Activated naive CD4-positive, alpha-beta T cell treated with anti-CD3 and anti-CD28 coated beads, Interleukin-2, amount 50 U/mL, for 24 hours (primary cell): ENCODE measurements around the gene PTK6.

Experiments used
- H3K27ac Mint-ChIP-seq: one replicate; pipeline ENCODE4 v1.8.0; 2021; ENCODE audit warnings: mild to moderate bottlenecking, mixed read lengths
- H3K27me3 Mint-ChIP-seq: one replicate; pipeline ENCODE4 v1.8.0; 2021; ENCODE audit warnings: mixed read lengths
- H3K36me3 Mint-ChIP-seq: one replicate; pipeline ENCODE4 v1.8.0; 2021; ENCODE audit warnings: mixed read lengths
- H3K4me1 Mint-ChIP-seq: one replicate; pipeline ENCODE4 v1.8.0; 2021; ENCODE audit warnings: mixed read lengths
- H3K4me3 Mint-ChIP-seq: one replicate; pipeline ENCODE4 v1.8.0; 2021; ENCODE audit warnings: mild to moderate bottlenecking, mixed read lengths
- H3K9me3 Mint-ChIP-seq: one replicate; pipeline ENCODE4 v1.8.0; 2021; ENCODE audit warnings: mixed read lengths

The PTK6 gene

DNA sequence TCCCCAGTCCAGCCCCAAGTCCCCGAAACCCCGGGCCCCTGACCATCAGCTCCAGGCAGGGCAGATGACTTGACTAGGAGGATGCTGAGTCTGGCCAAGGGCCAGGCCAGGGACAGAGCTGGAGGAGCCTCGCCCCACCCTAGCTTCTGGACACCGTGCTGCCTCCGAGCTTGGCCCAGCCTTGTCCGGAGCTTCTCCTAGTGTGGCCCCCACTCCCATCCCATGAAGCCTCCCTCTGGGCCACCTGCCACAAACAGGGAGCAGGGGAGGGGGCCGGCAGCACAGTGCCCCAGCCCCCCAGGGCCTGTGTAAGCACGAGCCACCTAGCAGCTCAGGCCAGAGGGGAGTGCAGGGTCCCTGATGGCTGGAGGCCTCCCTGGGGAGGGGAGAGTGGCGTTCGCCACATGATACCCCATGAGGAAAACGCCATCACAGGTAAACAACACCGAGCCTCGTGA, 43.6 kb downstream of the PTK6 start:
- Mint-ChIP-seq H3K9me3 (no peaks in the 10 kb centered on the region), H3K27ac (no peak overlapping the region), H3K27me3 (peaks cover 13% of the 10 kb centered on the region), H3K4me1 (peaks cover 4% of the 10 kb centered on the region), H3K36me3 (no peaks in the 10 kb centered on the region), H3K4me3 (no peak overlapping the region)

DNA sequence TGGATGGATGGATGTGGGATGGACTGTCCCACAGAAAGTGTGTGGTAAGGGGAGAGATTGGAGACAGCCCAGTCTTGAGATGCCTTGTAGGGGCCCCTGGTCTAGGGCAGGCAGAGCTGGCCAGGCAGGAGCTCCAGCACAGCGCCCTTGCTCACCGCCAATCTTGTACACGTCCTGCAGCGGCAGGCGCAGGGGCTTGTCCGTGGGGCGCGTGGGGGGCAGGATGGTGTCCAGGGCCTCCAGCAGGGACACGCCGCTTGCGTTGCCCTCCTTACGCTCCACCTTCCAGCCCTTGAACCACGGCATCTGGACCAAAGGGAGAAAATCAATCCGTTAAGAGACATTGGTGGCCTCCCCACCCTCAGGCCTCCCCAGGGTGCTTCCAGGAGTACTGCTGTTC, 44.2 kb downstream of the PTK6 start:
- Mint-ChIP-seq H3K27ac (no peak overlapping the region), H3K36me3 (no peaks in the 10 kb centered on the region), H3K27me3 (peaks cover 13% of the 10 kb centered on the region), H3K4me3 (no peak overlapping the region), H3K9me3 (no peaks in the 10 kb centered on the region), H3K4me1 (peaks cover 4% of the 10 kb centered on the region)

DNA sequence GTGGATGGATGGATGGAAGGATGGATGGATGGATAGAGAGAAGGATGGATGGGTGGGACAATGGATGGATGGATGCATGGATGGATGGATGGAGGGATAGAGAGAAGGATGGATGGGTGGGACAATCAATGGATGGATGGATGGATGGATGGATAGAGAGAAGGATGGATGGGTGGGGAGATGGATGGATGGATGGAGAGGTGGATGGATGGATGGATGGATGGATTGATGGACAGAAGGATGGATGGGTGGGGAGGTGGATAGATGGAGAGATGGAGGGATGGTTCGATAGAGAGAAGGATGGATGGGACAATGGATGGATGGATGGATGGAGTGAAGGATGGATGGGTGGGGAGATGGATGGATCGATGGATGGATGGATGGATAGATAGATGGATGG, 44.7 kb downstream of the PTK6 start:
- no peak overlapping the region for H3K27ac Mint-ChIP-seq
- H3K4me1 Mint-ChIP-seq: peaks cover 4% of the 10 kb centered on the region
- H3K9me3 Mint-ChIP-seq: no peaks in the 10 kb centered on the region
- no peak overlapping the region for H3K4me3 Mint-ChIP-seq
- H3K36me3 Mint-ChIP-seq: no peaks in the 10 kb centered on the region
- peaks cover 12% of the 10 kb centered on the region for H3K27me3 Mint-ChIP-seq

DNA sequence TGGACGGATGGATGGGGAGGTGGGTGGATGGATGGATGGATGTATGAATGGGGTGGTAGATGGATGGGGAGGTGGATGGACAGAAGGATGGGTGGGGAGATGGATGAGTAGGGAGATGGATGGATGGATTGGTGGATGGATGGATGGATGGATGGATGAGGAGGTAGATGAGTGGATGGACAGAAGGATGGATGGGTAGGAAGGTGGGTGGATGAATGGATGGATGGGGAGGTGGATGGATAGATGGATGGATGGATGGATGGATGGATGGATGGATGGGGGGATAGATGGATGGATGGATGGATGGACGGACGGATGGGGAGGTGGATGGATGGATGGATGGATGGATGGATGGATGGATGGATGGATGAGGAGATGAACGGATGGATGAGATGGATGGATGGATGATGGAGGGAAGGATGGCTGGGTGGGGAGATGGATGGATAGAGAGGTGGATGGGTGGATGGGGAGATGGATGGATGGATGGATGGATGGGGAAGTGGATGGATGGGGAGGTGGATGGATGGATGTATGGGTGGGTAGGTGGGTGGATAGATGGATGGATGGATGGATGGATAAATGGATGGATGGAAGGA, 45.4 kb downstream of the PTK6 start:
- H3K27ac Mint-ChIP-seq: no peak overlapping the region
- no peak overlapping the region for H3K4me3 Mint-ChIP-seq
- no peaks in the 10 kb centered on the region for H3K9me3 Mint-ChIP-seq
- peaks cover 9% of the 10 kb centered on the region for H3K27me3 Mint-ChIP-seq
- peaks cover 4% of the 10 kb centered on the region for H3K4me1 Mint-ChIP-seq
- no peaks in the 10 kb centered on the region for H3K36me3 Mint-ChIP-seq

DNA sequence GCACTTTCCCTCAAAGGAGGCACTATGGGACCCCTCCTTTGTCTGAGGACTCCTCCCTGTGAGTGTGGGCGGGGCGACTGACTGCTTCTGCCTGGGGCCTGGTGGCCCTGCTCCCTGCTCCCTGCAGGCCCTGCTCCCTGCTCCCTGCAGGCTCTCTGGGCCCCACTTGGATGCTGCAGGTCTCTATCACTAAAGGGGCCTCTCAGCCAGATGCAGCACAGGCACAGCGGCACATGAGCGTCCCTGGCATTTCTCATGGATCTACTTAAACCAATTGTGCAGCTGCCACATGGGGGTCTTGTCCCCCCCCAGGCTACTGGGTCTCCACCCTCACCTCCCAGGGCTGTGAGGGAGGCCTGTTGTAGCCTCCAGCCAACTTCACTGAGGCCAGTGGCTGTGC, 46.1 kb downstream of the PTK6 start:
- H3K4me1 Mint-ChIP-seq: peaks cover under 1% of the 10 kb centered on the region
- no peaks in the 10 kb centered on the region for H3K36me3 Mint-ChIP-seq
- no peaks in the 10 kb centered on the region for H3K9me3 Mint-ChIP-seq
- H3K27me3 Mint-ChIP-seq: peaks cover 10% of the 10 kb centered on the region
- no peak overlapping the region for H3K27ac Mint-ChIP-seq
- H3K4me3 Mint-ChIP-seq: no peak overlapping the region

DNA sequence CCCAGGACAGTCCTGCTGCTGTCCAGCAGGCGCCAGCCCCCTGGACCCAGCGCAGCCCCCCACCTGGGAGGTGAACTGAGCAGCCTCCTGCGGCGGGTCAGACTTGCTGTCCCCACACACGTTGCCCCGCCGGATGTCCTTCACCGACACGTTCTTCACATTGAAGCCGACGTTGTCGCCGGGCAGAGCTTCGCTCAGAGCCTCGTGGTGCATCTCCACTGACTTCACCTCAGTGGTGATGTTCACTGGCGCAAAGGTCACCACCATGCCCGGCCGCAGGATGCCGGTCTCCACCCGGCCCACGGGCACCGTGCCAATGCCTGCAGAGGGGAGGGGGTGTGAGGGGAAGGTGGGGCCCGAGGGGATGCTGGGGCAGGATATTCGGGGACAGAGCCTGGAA, 46.8 kb downstream of the PTK6 start:
- Mint-ChIP-seq H3K4me3 (no peak overlapping the region), H3K36me3 (no peaks in the 10 kb centered on the region), H3K27me3 (peaks cover 12% of the 10 kb centered on the region), H3K4me1 (no peaks in the 10 kb centered on the region), H3K27ac (no peak overlapping the region), H3K9me3 (no peaks in the 10 kb centered on the region)

DNA sequence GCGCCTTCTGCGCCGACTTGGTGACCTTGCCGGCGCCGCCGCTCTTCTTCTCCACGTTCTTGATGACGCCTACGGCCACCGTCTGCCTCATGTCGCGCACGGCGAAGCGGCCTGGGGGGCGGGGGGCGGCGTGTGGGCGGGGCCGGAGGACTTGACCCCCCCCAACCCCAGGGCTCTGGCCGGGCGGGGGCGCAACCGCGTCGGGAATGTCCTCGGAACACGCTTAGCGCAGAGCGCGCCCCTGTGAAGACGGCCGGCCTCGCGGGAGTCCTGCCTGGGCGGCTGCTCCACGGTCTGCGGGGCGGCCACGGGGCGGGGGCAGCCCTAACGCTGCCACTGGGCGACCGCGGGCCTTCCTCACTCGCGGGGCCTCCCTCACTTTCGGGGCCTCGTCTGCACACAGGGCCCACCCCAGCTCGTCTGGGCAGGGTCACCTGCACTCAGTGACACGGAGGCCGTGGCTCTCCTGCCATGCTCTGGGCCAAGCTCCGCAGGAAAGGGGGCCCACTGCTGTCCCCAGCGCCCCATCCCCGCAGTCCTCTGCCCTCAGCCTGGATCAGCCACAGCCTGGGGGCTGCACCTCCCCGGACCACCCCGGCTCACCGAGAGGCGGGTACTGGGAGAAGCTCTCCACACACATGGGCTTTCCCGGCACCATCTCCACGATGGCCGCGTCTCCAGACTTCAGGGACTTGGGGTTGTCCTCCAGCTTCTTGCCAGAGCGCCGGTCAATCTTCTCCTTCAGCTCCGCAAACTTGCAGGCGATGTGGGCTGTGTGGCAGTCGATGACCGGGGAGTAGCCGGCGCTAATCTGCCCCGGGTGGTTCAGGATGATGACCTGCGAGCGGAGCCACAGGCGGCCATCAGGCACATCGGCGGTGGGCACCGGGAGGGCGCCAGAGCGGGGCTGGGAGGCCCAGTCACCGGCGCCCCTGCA, 48.6 kb downstream of the PTK6 start:
- Mint-ChIP-seq H3K4me1 (no peaks in the 10 kb centered on the region), H3K4me3 (no peak overlapping the region), H3K36me3 (no peaks in the 10 kb centered on the region), H3K9me3 (no peaks in the 10 kb centered on the region), H3K27ac (no peak overlapping the region), H3K27me3 (peaks cover 14% of the 10 kb centered on the region)

DNA sequence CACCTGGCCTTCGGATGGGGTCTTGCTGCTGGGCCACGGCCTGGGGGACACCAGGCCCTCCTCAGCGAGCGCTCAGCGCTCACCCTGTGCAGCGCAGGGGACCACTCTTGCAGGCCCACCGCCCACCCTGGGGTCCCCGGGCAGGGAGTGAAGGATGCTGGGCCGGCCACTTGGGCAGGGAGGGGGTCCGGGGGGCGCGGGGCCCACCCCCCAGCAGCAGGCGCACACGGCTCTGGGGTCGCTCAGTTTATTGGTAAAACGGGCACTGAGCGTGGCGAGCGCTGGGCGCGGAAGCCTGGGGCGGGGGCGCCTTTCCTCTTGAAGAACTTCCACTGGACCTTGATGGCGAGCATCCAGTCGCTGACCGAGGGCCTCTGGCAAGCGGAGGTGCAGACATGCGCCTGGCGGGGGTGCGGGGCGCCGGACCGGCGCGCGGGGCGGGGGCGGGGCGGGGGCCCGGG, 49.4 kb downstream of the PTK6 start:
- Mint-ChIP-seq H3K27ac (no peak overlapping the region), H3K27me3 (peaks cover 16% of the 10 kb centered on the region), H3K4me3 (no peak overlapping the region)

DNA sequence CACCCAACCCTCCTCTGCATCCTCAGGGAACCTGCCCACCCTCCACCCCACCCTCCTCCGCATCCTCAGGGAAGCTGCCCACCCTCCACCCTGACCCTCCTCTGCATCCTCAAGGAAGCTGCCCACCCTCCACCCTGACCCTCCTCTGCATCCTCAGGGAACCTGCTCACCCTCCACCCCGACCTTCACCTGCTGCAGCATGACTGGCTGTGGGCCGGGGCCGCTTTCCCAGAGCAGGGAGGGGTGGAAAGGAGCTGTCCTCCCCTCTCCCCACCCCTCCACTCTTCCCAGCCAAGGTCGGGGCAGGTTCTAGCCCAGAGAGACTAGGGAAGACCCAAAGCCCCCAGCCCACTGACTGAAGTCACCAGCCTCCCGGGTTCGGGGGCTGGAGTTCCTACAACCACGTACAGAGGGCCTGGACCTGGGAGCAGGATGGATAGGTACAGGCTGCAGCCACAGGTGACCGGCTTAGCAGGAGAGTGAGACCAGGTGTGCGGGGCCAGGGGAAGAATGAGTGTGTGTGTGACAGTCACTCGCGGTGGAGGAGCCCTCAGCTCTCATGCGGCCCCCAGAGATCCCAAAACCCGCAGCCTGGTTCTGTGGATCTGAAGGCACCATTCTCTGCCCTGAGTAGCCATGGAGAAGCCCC, 49.9 kb downstream of the PTK6 start:
- Mint-ChIP-seq H3K27me3 (peaks cover 18% of the 10 kb centered on the region), H3K9me3 (no peaks in the 10 kb centered on the region), H3K4me1 (no peaks in the 10 kb centered on the region), H3K36me3 (no peaks in the 10 kb centered on the region), H3K27ac (no peak overlapping the region), H3K4me3 (no peak overlapping the region)

More for the DNA sequence above, 49.4 kb downstream of the PTK6 start:
- H3K9me3 Mint-ChIP-seq: no peaks in the 10 kb centered on the region
- H3K36me3 Mint-ChIP-seq: no peaks in the 10 kb centered on the region
- H3K4me1 Mint-ChIP-seq: no peaks in the 10 kb centered on the region

DNA sequence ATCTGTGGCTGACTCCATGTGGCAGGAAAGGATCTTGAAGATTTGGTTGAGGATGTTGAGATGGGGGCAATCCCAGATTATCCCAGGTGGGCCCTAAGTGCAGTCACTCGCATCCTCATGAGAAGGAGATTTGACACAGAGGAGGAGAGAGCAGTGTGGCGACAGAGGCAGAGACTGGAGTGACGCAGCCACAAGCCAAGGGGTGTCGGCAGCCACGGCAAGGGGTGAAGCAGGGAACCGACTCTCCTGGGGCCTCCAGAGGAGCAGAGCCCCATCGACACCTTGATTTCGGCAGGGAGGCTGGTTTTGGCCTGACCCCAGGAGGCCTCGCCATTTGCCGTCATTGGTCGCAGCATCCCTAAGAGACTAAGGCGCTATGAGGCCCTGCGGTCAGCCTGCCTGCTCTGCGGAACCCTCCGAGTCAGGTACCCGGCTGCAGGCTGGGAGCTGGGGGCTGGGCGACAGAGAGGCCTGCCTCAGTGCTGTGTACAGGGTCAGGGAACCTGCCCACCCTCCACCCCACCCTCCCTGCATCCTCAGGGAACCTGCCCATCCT, 50.8 kb downstream of the PTK6 start:
- Mint-ChIP-seq H3K27me3 (peaks cover 16% of the 10 kb centered on the region), H3K9me3 (no peaks in the 10 kb centered on the region), H3K36me3 (no peaks in the 10 kb centered on the region), H3K4me1 (no peaks in the 10 kb centered on the region), H3K4me3 (no peak overlapping the region), H3K27ac (no peak overlapping the region)

DNA sequence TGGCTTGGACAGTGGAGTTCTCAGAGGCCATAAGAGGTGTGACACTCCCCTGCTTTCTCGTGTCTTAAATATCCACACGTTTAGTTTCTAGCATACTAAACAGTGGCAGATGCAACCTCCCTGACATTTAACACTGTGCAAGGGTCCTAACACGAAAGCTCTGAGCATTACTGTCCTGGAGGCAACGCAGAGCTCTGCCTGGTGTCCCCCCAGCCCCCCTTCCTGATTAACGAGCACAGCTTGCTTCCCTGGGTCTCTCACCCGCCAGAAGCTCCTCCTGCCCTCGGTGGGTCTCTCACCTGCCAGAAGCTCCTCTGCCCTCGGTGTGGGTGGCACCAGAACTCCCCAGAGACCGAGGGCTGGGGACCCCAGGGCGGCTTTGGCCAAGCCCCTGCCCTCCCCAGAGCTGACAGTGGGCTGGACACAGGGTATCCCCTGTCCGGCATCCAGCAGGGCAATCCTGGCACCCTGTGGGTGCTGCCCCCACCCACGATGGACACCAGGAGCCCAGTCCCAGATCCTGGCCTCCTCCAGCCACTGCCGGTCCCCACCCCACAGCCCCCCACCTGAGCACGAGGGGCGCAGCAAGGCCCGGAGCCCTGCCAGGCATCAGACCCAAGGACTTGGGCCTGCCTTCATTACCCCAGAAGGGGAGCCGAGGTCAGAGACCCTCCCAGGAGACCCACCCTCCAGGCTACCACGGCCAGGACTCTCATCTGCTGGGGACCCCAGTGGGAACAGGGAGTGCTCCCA, 52.3 kb downstream of the PTK6 start:
- no peaks in the 10 kb centered on the region for H3K36me3 Mint-ChIP-seq
- peaks cover 19% of the 10 kb centered on the region for H3K27me3 Mint-ChIP-seq
- H3K4me3 Mint-ChIP-seq: no peak overlapping the region
- H3K9me3 Mint-ChIP-seq: no peaks in the 10 kb centered on the region
- H3K4me1 Mint-ChIP-seq: no peaks in the 10 kb centered on the region
- H3K27ac Mint-ChIP-seq: no peak overlapping the region

DNA sequence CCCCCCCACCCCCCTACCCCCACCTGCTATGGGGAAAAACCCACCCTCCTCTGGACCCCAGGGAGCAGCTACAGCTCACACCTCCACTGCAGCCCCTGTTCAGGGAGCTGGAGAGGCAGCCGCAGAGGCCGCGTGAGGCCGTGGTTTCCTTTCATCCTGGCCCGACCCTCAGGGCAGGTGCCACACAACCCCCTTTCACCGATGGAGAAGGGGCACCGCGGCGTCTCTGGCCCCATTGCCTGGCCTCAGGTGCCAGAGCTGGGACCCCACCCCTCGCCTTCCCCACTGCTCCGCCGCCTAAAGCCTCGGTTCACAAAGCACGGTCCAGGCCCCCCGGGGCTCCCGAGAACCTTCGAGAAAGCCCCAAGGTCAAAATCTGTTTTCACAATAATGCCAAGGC, 52.9 kb downstream of the PTK6 start:
- Mint-ChIP-seq H3K9me3 (no peaks in the 10 kb centered on the region), H3K36me3 (no peaks in the 10 kb centered on the region), H3K27ac (no peak overlapping the region), H3K4me3 (no peak overlapping the region), H3K27me3 (peaks cover 19% of the 10 kb centered on the region), H3K4me1 (no peaks in the 10 kb centered on the region)

DNA sequence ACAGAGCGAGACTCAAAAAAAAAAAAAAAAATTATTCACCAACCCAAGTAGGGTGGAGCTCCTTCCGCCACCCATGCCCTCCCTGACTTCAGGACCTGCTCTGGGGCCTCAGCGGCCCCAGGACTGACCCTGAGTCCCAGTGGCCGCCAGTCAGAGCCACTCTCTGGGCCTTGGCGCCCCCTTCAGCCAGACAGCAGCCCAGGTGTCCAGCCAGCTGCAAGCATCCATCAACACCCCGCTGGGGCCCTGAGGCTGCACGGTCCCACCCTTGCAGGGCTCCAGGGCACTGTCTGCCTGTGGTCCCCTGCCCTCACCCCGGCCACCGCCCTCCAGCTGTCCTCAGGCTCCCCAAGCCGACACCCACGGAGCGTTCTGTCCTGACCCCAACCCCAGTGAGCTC, 53.3 kb downstream of the PTK6 start:
- peaks cover 19% of the 10 kb centered on the region for H3K27me3 Mint-ChIP-seq
- no peaks in the 10 kb centered on the region for H3K4me1 Mint-ChIP-seq
- no peak overlapping the region for H3K4me3 Mint-ChIP-seq
- no peaks in the 10 kb centered on the region for H3K9me3 Mint-ChIP-seq
- no peaks in the 10 kb centered on the region for H3K36me3 Mint-ChIP-seq
- no peak overlapping the region for H3K27ac Mint-ChIP-seq

DNA sequence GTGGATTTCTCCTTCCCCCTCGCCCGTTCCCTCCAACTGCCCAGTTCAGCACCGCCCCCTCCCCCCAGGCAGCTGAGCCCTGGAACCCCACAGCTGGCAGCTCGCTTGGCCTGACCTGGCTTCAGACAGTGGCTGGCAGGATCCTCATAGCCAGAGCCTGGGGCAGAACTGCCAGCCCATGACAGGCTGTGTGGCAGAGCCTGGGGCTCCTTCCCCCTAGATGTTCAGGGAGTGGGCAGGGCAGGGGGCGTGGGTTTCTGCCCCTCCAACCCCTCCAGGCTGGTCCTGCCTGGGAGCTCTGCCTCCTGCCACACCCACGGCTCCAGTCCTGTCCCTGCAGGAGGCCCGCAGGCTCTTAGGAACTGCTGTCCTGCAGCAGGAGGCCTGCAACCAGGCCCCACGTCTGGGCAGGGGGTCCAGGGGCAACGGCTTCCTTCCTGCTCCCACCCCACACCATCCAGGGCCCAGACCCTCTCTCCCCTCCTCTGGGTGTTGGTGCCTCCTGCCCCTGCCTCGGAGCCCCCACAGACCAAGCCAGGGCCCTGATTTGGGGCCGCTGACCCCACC, 55.1 kb downstream of the PTK6 start:
- H3K9me3 Mint-ChIP-seq: no peaks in the 10 kb centered on the region
- H3K27ac Mint-ChIP-seq: no peak overlapping the region
- H3K4me3 Mint-ChIP-seq: no peak overlapping the region
- H3K36me3 Mint-ChIP-seq: no peaks in the 10 kb centered on the region
- peaks cover 19% of the 10 kb centered on the region for H3K27me3 Mint-ChIP-seq
- no peaks in the 10 kb centered on the region for H3K4me1 Mint-ChIP-seq

DNA sequence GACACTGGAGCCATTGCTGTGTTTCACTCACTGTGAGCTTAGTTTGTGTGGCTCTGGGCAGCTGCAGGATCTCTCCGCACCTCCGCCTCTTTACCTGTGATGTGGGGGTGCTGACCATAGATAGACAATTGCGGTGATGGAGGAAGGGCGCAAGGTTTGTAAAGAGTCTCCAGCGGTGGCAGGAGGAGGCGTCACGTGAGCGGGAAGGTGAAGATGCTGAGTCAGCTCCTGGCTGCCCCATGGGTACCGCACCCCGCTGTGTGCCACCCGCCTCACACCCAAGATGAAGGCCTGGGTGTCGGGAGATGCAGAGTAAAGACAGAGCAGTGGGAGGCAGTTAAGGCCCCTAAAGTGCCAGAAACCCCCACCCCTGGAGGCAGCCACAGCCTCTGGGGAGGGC, 55.7 kb downstream of the PTK6 start:
- Mint-ChIP-seq H3K9me3 (no peaks in the 10 kb centered on the region), H3K27me3 (peaks cover 21% of the 10 kb centered on the region), H3K4me3 (no peak overlapping the region), H3K27ac (no peak overlapping the region), H3K4me1 (no peaks in the 10 kb centered on the region), H3K36me3 (no peaks in the 10 kb centered on the region)
